H1 (cell line): ENCODE data around the gene POU6F2. TPM values are rescaled to one million over a fixed set of nuclear protein-coding genes. Genes with fewer than 3 reads are reported as not detected.

ENCODE experiments used
- RAD21 ChIP-seq, 2 experiments: IDR thresholded peaks in 1 of 2; conservative IDR thresholded peaks in 1 of 2; 2 replicates each; pipeline ENCODE4 v1.6.1; 2011; ENCODE audit warnings: low read depth in 2 of 2, low read length in 2 of 2, improper control_type of control experiment in 1 of 2, inconsistent platforms in 1 of 2, mild to moderate bottlenecking in 1 of 2, moderate library complexity in 1 of 2
- polyA plus RNA-seq, 7 experiments: library from polyadenylated mRNA; depleted of rRNA in 3 of 7; stranded (reverse) in 5 of 7; unstranded in 2 of 7; fragments of >200 nt in 5 of 7; fragments of 200-250 nt in 2 of 7; gene quantifications; 1 replicate in 5 of 7; 2 replicates in 1 of 7; 4 replicates in 1 of 7; pipeline versions ENCODE4 v1.2.1 to v1.2.3, GENCODE V29; 2011 to 2013; ENCODE audit warnings: missing spikeins in 2 of 7, mixed read lengths in 2 of 7
- total RNA-seq: library from RNA; stranded (reverse); fragmentation: NEBNext Ultra II Directional; extraction: Animal tissue kit (Norgen Biotek cat#: 25700); gene quantifications from 2 replicates; pipeline ENCODE4 v1.2.1, GENCODE V29; 2021
- TF ChIP-seq, protein P1 (sequence below): IDR thresholded peaks from 2 replicates; pipeline ENCODE4 v1.6.1; 2012; ENCODE audit warnings: inconsistent platforms

POU6F2 gene
- total and polyA plus RNA-seq, 2 of the 8 experiments (the other 6 are each of a cell fraction or from before 2014, with no cell fraction given): 1.1 to 2.0 TPM

GRCh38 chr7:39195967-39196366 lies 218.3 kb downstream of the POU6F2 start (continued):
- TF ChIP-seq RAD21 (IDR thresholded peaks at IDR 0.05 in 1 of 2, conservative IDR thresholded peaks at IDR 0.05 in 1 of 2; ENCODE audit: low read depth in 2 of 2, low read length in 2 of 2): no peak
- TF ChIP-seq, protein P1, sequence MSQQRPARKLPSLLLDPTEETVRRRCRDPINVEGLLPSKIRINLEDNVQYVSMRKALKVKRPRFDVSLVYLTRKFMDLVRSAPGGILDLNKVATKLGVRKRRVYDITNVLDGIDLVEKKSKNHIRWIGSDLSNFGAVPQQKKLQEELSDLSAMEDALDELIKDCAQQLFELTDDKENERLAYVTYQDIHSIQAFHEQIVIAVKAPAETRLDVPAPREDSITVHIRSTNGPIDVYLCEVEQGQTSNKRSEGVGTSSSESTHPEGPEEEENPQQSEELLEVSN: no peak
